Stimulated activated CD8-positive, alpha-beta memory T cell treated with anti-CD3 and anti-CD28 coated beads, Interleukin-2, amount 100 ng/mL, for 48 hours (primary cell): ENCODE measurements around the gene PRRX1.

Source experiments
- DNase-seq, 2 donors: peaks; one replicate each; pipeline ENCODE4 v3.0.0-alpha.2; 2020; ENCODE audit warnings: low read depth in 2 of 2

Gene PRRX1

GRCh38 chr1:170664828-170665612 lies 1.1 kb downstream of the PRRX1 start:
- no peak for DNase-seq

- DNase-seq = no peak
These were observed 1.7 kb downstream of the PRRX1 start for GRCh38 chr1:170665629-170666028.

- DNase-seq = no peak
These were observed 2.8 kb downstream of the PRRX1 start for GRCh38 chr1:170666541-170667254.

- DNase-seq = no peak
These were observed 4.5 kb downstream of the PRRX1 start for GRCh38 chr1:170668209-170669106.

- no peak for DNase-seq
These were observed 5.1 kb downstream of the PRRX1 start for GRCh38 chr1:170669107-170669445.

GRCh38 chr1:170669586-170670530 lies 5.9 kb downstream of the PRRX1 start:
- DNase-seq = no peak

GRCh38 chr1:170670802-170671628 lies 7.1 kb downstream of the PRRX1 start:
- DNase-seq = peak in 1 of 2 donors; percentile 28

GRCh38 chr1:170671629-170671963 lies 7.7 kb downstream of the PRRX1 start:
- no peak for DNase-seq

- DNase-seq = no peak
These were observed 8.4 kb downstream of the PRRX1 start for GRCh38 chr1:170672316-170672715.

- DNase-seq = no peak
These were observed 10.3 kb downstream of the PRRX1 start for GRCh38 chr1:170674239-170674638.

GRCh38 chr1:170674986-170675385 lies 11.1 kb downstream of the PRRX1 start:
- no peak for DNase-seq

GRCh38 chr1:170675865-170676264 lies 11.9 kb downstream of the PRRX1 start:
- DNase-seq = no peak

GRCh38 chr1:170676628-170677027 lies 12.7 kb downstream of the PRRX1 start:
- no peak for DNase-seq

- DNase-seq = no peak
These were observed 14.2 kb downstream of the PRRX1 start for GRCh38 chr1:170678027-170678600.

GRCh38 chr1:170680428-170680827 lies 16.5 kb downstream of the PRRX1 start:
- DNase-seq = no peak

GRCh38 chr1:170682169-170682568 lies 18.2 kb downstream of the PRRX1 start:
- DNase-seq = no peak

GRCh38 chr1:170682809-170683208 lies 18.9 kb downstream of the PRRX1 start:
- no peak for DNase-seq

- DNase-seq = no peak
These were observed 21.2 kb downstream of the PRRX1 start for GRCh38 chr1:170685166-170685565.

GRCh38 chr1:170686291-170686690 lies 22.4 kb downstream of the PRRX1 start:
- DNase-seq = no peak

GRCh38 chr1:170687621-170688020 lies 23.7 kb downstream of the PRRX1 start:
- no peak for DNase-seq
